IPS-18c (cell line): Measurements from ENCODE around the gene OSBPL10.
A peak's percentile ranks its signal among the peaks of the same experiment; 100 is the strongest.
"Not testable (repeated sequence)": the region's sequence is repeated elsewhere in the genome, so short reads cannot be mapped to it uniquely, and the experiment has no call there.

Experiments used
- H3K4me3 ChIP-seq: 2 replicates; pipeline ENCODE4 v1.7.0; 2013; ENCODE audit warnings: low read depth, mild to moderate bottlenecking, low read length, moderate library complexity; ENCODE audit not compliant: insufficient read depth
- H3K9me3 ChIP-seq: one replicate; pipeline ENCODE4 v1.6.1; 2013; ENCODE audit warnings: mild to moderate bottlenecking, low read length, moderate library complexity; ENCODE audit not compliant: control insufficient read depth, insufficient read depth

Gene OSBPL10

GRCh38 chr3:31997500-31997899 is 16.4 kb upstream of the OSBPL10 start:
- no peaks in the 10 kb centered on the region for H3K9me3 ChIP-seq
- no peak overlapping the region for H3K4me3 ChIP-seq

- Histone ChIP-seq H3K4me3 (no peak overlapping the region), H3K9me3 (no peaks in the 10 kb centered on the region)
Observed at GRCh38 chr3:31996195-31996594, 15.1 kb upstream of the OSBPL10 start.

- not testable (repeated sequence) for H3K4me3 ChIP-seq, H3K9me3 ChIP-seq
Observed at GRCh38 chr3:31995026-31995425, 14.0 kb upstream of the OSBPL10 start.

- H3K9me3 ChIP-seq = no peaks in the 10 kb centered on the region
Observed at GRCh38 chr3:31993843-31994242, 12.8 kb upstream of the OSBPL10 start.

GRCh38 chr3:31992995-31993394 is 11.9 kb upstream of the OSBPL10 start:
- not testable (repeated sequence) for H3K4me3 ChIP-seq, H3K9me3 ChIP-seq

More at GRCh38 chr3:31993843-31994242, 12.8 kb upstream of the OSBPL10 start:
- H3K4me3 ChIP-seq = no peak overlapping the region

- Histone ChIP-seq H3K9me3 (no peaks in the 10 kb centered on the region), H3K4me3 (0 out of 2 replicates have a peak overlapping the region, but pooled peaks have one; percentile 6)
Observed at GRCh38 chr3:31988271-31988670, 7.2 kb upstream of the OSBPL10 start.

- Histone ChIP-seq H3K9me3 (no peaks in the 10 kb centered on the region), H3K4me3 (no peak overlapping the region)
Observed at GRCh38 chr3:31985831-31986230, 4.8 kb upstream of the OSBPL10 start.

GRCh38 chr3:31984321-31984720 is 3.3 kb upstream of the OSBPL10 start:
- Histone ChIP-seq H3K4me3 (no peak overlapping the region), H3K9me3 (no peaks in the 10 kb centered on the region)

- Histone ChIP-seq H3K9me3 (no peaks in the 10 kb centered on the region), H3K4me3 (peak overlapping the region; percentile 94)
Observed at GRCh38 chr3:31980530-31981205, 394 bp downstream of the OSBPL10 start.

GRCh38 chr3:31979001-31979697 is 1.9 kb downstream of the OSBPL10 start:
- Histone ChIP-seq H3K4me3 (no peak overlapping the region), H3K9me3 (no peaks in the 10 kb centered on the region)

- Histone ChIP-seq H3K9me3 (no peaks in the 10 kb centered on the region), H3K4me3 (no peak overlapping the region)
Observed at GRCh38 chr3:31978553-31978952, 2.5 kb downstream of the OSBPL10 start.

GRCh38 chr3:31977736-31978135 is 3.3 kb downstream of the OSBPL10 start:
- no peaks in the 10 kb centered on the region for H3K9me3 ChIP-seq
- H3K4me3 ChIP-seq = no peak overlapping the region

GRCh38 chr3:31976302-31976701 is 4.8 kb downstream of the OSBPL10 start:
- Histone ChIP-seq H3K4me3 (no peak overlapping the region), H3K9me3 (no peaks in the 10 kb centered on the region)

- no peak overlapping the region for H3K4me3 ChIP-seq
- no peaks in the 10 kb centered on the region for H3K9me3 ChIP-seq
Observed at GRCh38 chr3:31974964-31975363, 6.1 kb downstream of the OSBPL10 start.

- no peak overlapping the region for H3K4me3 ChIP-seq
- H3K9me3 ChIP-seq = no peaks in the 10 kb centered on the region
Observed at GRCh38 chr3:31974471-31974870, 6.6 kb downstream of the OSBPL10 start.

- Histone ChIP-seq H3K9me3 (no peaks in the 10 kb centered on the region), H3K4me3 (no peak overlapping the region)
Observed at GRCh38 chr3:31973837-31974236, 7.2 kb downstream of the OSBPL10 start.

GRCh38 chr3:31973081-31973480 is 8.0 kb downstream of the OSBPL10 start:
- H3K4me3 ChIP-seq = no peak overlapping the region; the same call in 1 of the 2 replicates

GRCh38 chr3:31971607-31972006 is 9.5 kb downstream of the OSBPL10 start:
- Histone ChIP-seq H3K9me3 (no peaks in the 10 kb centered on the region), H3K4me3 (no peak overlapping the region)

More at GRCh38 chr3:31973081-31973480, 8.0 kb downstream of the OSBPL10 start:
- H3K9me3 ChIP-seq = no peaks in the 10 kb centered on the region
